ENCODE results near the gene RXYLT1. TPM values are rescaled to one million over a fixed set of nuclear protein-coding genes. Genes with fewer than 3 reads are reported as not detected.
"Not testable (repeated sequence)": the region's sequence is repeated elsewhere in the genome, so short reads cannot be mapped to it uniquely, and the experiment has no call there.

The RXYLT1 gene, protein sequence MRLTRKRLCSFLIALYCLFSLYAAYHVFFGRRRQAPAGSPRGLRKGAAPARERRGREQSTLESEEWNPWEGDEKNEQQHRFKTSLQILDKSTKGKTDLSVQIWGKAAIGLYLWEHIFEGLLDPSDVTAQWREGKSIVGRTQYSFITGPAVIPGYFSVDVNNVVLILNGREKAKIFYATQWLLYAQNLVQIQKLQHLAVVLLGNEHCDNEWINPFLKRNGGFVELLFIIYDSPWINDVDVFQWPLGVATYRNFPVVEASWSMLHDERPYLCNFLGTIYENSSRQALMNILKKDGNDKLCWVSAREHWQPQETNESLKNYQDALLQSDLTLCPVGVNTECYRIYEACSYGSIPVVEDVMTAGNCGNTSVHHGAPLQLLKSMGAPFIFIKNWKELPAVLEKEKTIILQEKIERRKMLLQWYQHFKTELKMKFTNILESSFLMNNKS
- 10 to 100 TPM; 29.6 to 30.6 (median 29.6) TPM for polyA plus RNA-seq (ENCODE audit: insufficient read length in 3 of 3)
- long read RNA-seq, donor 1, full-length matches to known transcripts, result 19 of 19 reads
- long read RNA-seq, donor 1, partial matches to known transcripts, result 0 of 19 reads
- long read RNA-seq, donor 1, other reads (novel, unspliced or antisense), result 0 of 19 reads
- long read RNA-seq, donor 2, full-length matches to known transcripts, result 23 of 32 reads
- long read RNA-seq, donor 2, partial matches to known transcripts, result 9 of 32 reads
- long read RNA-seq, donor 2, other reads (novel, unspliced or antisense), result 0 of 32 reads
- long read RNA-seq, donor 3, transcript RXYLT1-201 (6 exons, 1,918 nt), result major isoform, 9 of 23 reads
- long read RNA-seq, donor 3, transcript RXYLT1-205 (6 exons, 1,966 nt), result minor isoform, 6 of 23 reads
- long read RNA-seq, donor 3, partial matches to known transcripts, result 0 of 23 reads
- long read RNA-seq, donor 3, other reads (novel, unspliced or antisense), result 0 of 23 reads
- long read RNA-seq, donor 4, full-length matches to known transcripts, result 16 of 21 reads
- long read RNA-seq, donor 4, partial matches to known transcripts, result 5 of 21 reads
- long read RNA-seq, donor 4, other reads (novel, unspliced or antisense), result 0 of 21 reads
- long read RNA-seq, donor 5, full-length matches to known transcripts, result 17 of 17 reads
- long read RNA-seq, donor 5, partial matches to known transcripts, result 0 of 17 reads
- long read RNA-seq, donor 5, other reads (novel, unspliced or antisense), result 0 of 17 reads
- long read RNA-seq, donor 6, full-length matches to known transcripts, result 20 of 31 reads
- long read RNA-seq, donor 6, partial matches to known transcripts, result 11 of 31 reads
- long read RNA-seq, donor 6, other reads (novel, unspliced or antisense), result 0 of 31 reads
- long read RNA-seq, donor 7, full-length matches to known transcripts, result 26 of 26 reads
- long read RNA-seq, donor 7, partial matches to known transcripts, result 0 of 26 reads
- long read RNA-seq, donor 7, other reads (novel, unspliced or antisense), result 0 of 26 reads
- long read RNA-seq, donor 8, full-length matches to known transcripts, result 20 of 20 reads
- long read RNA-seq, donor 8, partial matches to known transcripts, result 0 of 20 reads
- long read RNA-seq, donor 8, other reads (novel, unspliced or antisense), result 0 of 20 reads
- long read RNA-seq, donor 9, full-length matches to known transcripts, result 16 of 26 reads
- long read RNA-seq, donor 9, partial matches to known transcripts, result 10 of 26 reads
- long read RNA-seq, donor 9, other reads (novel, unspliced or antisense), result 0 of 26 reads
- long read RNA-seq, donor 10, full-length matches to known transcripts, result 21 of 27 reads
- long read RNA-seq, donor 10, partial matches to known transcripts, result 6 of 27 reads
- long read RNA-seq, donor 10, other reads (novel, unspliced or antisense), result 0 of 27 reads
- long read RNA-seq, donor 11, full-length matches to known transcripts, result 9 of 9 reads
- long read RNA-seq, donor 11, partial matches to known transcripts, result 0 of 9 reads
- long read RNA-seq, donor 11, other reads (novel, unspliced or antisense), result 0 of 9 reads
- long read RNA-seq, donor 12, full-length matches to known transcripts, result 31 of 44 reads
- long read RNA-seq, donor 12, partial matches to known transcripts, result 13 of 44 reads
- long read RNA-seq, donor 12, other reads (novel, unspliced or antisense), result 0 of 44 reads
- long read RNA-seq, donor 13, full-length matches to known transcripts, result 16 of 16 reads
- long read RNA-seq, donor 13, partial matches to known transcripts, result 0 of 16 reads
- long read RNA-seq, donor 13, other reads (novel, unspliced or antisense), result 0 of 16 reads
- long read RNA-seq, donor 14, result 0 reads
- long read RNA-seq, donor 15, full-length matches to known transcripts, result 31 of 31 reads
- long read RNA-seq, donor 15, partial matches to known transcripts, result 0 of 31 reads
- long read RNA-seq, donor 15, other reads (novel, unspliced or antisense), result 0 of 31 reads
- long read RNA-seq, donor 16, full-length matches to known transcripts, result 24 of 38 reads
- long read RNA-seq, donor 16, partial matches to known transcripts, result 14 of 38 reads
- long read RNA-seq, donor 16, other reads (novel, unspliced or antisense), result 0 of 38 reads

DNA sequence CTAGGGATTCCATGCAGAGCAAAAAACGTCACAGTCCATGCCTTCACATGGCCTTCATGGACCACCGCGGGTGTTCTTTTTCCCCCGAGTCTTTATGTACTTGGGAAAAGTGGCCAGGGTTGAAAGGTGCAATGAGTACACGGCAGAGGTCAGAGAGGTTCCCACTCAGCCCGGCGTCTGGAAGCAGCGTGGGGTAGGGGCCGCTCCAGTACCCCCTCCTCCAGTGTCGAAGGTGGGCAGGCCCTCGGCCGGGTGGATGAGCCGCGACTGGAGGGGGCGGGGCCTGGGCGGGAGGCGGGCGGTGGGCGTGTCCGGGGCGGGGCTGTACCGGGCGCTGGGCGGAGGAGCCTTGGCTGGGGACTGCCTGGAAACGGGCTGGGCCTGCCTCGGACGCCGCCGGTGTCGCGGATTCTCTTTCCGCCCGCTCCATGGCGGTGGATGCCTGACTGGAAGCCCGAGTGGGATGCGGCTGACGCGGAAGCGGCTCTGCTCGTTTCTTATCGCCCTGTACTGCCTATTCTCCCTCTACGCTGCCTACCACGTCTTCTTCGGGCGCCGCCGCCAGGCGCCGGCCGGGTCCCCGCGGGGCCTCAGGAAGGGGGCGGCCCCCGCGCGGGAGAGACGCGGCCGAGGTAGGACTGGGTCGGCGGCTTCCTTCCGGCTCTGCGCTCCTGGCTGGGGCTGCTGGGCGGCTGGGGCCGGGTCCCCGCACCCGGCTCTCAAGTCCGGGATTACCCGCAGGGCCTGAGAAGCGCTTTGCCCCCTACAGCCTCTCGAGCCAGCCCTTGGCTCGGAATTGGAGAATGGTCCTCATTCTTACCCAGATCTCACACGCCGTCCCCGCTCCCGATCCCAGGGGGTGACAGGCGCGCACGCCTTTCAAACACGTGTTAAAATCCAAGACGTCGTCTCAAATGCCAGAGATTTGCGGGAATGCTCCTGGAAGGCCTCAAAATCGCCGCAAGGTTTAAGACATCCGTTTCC is at the start of gene RXYLT1:
RXYLT1 (plus strand) TSS at position 412 of the 984 bp plus-strand sequence; CDS start at position 464, 52 bp downstream.
- DNase-seq, result peak; percentile 77

DNA sequence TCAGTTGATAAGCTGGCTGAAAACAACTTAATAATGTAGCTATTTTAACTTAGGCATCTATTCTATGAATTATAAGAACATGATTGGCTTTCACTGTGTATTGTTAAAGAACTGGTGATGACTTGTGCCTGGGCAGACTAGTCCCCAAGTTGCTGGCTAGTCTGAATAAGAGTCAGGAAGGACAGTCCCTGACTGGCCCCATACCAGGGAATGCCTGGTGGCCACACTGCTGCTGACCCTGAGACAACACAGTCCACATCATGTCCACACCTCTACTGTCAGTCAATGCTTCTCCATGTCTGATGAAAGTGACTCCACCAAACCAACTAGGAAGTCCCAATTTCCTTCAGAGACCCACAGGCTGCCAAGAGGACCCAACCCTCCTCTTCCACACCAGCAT is 46.9 kb upstream of the RXYLT1 start:
- not testable (repeated sequence) for DNase-seq

DNA sequence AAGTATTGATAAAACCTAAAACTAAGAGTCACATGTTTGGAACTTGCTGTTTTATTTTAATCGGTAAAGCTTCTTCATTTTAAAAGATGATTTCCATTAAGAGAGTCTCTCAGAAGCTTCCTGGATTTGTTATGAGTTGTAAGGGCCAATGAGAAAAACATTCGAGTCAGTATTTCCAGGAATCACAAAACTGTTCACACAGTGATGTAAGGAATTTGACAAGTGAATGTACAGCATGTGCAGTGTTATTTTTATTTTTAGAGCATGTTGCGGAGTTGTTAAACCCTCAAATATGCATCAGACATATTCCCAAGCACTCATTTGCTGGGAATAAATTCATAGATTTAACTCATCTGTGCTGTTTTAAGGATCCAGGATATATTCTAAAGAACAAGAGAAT is 46.1 kb upstream of the RXYLT1 start:
- DNase-seq, result not testable (repeated sequence)

DNA sequence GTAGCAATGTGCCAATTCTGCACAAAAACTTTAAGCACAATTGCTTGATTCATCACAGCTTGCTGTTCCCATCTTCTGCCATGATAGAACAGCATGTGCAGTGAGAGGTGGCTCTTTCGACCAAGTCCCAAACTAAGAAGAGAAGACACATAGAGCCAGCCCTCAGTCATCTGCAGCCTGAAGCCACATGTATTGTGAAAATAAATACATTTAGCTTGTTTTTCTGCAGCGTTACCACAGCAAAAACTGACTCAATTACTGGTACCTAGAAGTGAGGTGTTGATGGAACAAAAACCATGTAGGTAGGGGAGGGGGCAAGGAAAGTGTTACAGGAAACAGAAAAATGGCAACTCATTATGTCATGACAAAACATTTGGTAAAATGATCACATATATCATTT is 39.2 kb upstream of the RXYLT1 start:
- DNase-seq, result not testable (repeated sequence)

DNA sequence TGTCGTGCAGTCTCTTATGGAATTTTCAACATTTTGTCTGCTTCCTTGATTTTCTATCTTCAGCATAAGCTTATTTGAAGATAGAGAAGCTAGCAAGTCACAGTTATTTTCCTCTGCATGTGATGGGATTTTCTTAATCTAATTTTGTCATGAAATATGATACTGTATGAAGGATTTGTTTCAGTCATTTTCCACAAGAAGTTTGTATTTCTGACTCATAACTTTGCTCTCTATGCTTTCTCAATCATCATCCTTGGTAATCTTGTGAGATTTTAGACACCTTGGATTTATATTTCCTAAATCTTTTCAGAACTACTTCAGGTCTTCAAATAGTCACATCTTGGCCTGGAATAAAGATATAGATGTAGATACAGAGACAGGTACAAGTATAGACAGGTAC is 38.3 kb upstream of the RXYLT1 start:
- DNase-seq, result not testable (repeated sequence)

DNA sequence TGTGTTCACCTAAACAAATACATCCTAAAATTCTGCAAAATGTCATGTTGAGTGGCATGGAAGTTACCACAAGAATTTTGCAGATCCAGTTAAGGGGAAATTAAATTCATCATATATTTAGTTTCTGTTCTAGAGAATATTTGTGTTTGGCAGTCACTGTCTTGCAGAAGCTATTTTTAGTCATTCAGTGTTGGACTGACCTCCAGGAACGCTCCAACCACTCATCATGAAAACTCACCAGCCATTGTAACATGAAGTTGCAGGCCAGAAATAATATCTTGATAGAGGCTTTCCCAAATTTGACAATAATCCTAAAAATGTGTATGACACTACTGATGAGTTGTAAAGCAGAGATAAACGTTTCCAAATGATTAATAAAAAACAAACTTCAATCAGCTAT is 35.6 kb upstream of the RXYLT1 start:
- DNase-seq, result not testable (repeated sequence)

DNA sequence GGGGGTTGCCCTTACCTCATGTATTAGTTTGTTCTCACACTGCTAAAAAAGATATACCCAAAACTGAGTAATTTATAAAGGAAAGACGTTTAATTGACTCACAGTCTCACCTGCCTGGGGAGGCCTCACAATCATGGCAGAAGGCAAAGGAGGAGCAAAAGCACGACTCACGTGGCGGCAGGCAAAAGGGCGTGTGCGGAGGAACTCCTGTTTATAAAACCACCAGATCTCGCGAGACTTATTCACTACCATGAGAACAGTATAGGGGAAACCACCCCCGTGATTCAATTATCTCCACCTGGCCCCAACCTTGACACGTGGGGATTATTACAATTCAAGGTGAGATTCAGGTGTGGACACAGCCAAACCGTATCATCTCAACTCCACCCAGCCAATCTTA is 33.2 kb upstream of the RXYLT1 start:
- DNase-seq, result not testable (repeated sequence)

DNA sequence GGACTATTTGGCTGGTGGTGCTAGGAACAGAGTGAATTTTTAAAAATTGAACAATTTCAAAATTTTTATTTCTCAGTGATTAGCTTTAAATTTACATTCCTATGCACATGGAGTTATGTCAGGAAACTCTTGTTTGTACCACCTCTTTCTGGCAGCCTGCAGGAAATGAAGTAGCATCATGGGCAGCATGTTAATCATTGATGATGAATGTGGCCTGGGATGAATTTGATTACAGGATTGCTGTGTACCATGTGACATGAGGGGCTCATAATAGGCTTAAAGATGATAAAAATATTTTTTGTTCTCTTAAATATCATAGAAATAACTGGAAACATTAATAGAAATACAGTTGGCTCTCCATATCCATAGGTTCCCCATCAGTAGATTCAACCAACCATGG is 32.6 kb upstream of the RXYLT1 start:
- not testable (repeated sequence) for DNase-seq

DNA sequence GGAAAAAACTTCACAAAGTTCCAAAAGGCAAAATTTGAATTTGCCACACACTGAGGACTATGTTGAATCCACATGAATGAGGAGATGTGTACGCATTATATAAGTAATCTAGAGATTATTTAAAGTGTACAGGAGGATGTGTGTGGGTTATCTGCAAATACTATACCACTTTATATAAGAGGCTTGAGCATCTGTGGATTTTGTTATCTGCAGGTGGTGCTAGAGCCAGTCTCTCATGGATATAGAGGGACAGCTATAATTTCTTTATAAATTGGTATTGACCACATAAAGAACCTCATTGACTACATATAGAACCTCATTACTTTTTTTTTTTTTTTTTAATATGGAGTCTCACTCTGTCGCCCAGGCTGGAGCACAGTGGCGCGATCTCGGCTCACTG is 32.2 kb upstream of the RXYLT1 start:
- DNase-seq, result no peak

DNA sequence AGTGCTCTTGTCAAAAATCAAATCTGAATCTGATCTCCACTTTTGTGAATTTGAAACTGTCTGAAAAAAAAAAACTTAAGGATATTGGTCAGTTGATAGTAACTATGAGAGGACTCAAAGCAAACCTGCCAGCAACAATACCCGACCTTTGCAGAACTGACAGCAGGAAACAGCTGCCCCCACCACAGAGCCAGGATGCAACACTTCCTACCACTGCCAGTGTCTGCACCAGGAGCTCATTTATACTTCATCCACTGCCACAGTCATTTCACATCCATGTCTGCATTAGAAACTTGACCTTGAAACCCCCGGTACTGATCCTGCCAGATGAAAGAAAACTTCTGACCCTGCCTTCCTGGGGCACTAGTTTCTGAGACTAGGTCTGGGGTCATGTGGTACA is 27.4 kb upstream of the RXYLT1 start:
- DNase-seq, result no peak

DNA sequence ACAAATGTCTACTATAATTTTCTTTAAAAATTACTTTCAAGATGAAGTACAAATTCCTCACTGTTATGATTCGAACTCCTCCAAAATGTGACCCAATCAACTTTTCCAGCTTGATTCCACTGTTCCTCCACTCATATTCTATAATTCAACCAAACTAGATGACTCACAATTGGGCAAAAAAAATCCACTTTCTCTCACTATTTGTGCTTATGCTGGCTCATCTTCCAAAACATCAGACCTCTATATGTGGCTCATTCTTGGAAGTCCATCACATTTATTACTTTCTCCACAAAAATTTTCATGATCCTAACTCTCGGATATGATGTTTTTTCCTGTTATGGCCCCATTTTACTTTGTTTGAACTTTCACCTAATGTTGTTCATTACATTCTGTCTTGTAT is 26.9 kb upstream of the RXYLT1 start:
- no peak for DNase-seq

DNA sequence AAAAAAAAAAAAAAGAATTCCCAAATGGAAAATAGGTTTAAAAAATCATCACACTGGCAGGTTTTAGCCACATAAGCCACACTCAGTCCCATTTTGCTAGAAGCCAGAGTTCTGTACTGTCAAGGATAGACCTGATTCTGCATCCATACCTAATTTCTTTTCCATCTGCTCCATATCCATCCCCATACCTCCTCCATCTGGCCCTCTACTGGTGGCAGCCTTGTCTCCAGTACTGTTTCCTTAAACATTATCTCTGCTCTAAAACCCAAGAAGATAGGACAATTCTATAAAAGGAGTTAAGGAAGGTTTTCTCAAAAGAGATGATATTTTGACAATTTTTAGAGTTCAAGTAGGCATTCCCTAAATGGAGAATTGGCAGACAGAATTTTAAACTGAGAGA is 26.0 kb upstream of the RXYLT1 start:
- DNase-seq, result no peak

DNA sequence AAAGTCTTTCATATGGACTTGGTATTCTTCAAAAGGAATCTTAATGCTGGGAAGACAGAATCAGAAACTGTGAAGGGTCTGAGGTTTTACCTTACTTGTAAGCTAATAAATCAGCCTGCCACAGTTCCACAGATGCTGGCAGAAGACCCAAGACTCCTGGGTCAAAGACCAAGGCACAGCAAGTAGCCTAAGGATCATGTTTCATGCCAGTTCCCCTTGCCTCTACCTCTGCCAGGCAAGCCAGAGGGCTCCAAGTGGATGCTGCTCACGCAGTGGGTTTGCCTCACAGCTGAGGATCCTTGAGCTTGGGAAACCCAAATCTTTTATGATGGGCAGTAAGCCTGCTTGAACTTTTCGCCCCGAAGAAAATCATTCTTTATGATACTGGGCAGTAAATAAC is 15.2 kb upstream of the RXYLT1 start:
- DNase-seq, result peak; percentile 28

DNA sequence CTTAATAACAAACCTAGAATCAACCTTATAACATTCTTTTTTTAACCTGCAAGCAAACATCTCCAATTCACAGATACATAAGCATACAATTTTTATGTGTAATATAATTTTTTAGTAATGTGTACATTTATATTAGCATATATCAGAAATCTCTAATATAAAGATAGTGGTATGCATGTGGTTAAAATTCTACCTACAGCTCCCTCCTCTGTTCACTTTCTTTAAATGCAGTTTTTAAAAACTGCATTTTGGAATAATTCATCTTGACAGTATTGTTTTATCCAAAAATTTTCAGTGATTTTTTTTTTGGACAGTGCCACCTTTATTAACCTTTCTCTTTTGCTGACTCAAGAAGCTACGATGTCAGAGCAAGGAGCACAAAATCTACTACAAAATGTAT is 13.2 kb upstream of the RXYLT1 start:
- DNase-seq, result no peak

DNA sequence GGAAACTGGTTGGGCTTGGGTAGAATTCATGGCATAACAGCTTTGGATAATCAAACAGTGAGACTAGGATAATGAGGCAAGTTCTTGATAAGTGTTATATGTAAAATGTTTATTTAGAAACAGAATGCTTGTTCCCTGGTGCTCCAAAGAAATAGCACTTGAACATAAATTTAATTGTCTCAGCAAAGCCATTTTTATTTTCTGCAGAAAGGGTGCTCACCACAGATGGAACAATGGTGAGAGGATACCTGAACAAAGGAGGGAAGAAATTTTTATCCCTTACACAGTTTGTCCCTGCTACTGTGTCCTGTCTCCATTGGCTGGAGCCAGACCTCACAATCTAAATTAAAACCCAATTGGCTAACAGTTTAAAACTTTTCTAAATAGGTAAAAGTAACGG is 9.3 kb upstream of the RXYLT1 start:
- no peak for DNase-seq

DNA sequence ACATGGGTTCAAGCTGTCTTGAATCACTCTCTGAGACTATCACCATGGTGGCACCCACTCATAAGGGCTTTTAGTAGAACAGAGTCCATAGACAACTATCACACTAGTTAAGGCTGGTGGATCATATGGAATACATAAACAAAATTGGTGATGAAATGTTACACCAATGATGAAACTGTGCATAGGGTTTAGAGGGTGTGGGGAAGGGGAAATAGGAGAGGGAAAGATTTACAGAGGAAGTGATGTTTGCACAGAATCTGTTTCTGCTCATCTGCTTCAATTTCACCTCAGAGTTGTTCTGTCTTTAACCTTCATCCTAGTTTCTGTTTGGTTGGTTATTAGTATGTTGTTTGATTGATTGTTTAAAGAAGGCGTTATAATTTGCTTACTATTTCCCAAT is 2.4 kb upstream of the RXYLT1 start:
- DNase-seq, result no peak

DNA sequence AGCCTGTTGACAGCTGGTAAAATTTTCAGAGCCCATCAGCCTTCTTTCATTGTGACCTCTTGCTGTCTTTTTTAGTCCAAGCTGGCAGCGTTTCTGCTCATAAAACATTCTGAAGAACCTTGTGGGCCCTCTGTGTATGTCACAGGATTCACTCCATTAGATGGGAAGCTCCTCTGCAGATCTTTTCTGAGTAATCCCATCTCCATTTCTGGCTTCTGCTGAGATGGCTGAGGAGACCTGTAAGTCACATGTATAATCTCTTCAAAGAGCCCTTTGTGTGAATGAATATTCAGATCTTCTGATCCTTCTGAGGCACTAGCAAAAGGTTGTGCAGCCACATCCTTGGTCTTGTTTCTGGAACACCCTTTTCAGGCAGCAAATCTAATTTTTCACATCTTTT is 2.8 kb downstream of the RXYLT1 start:
- no peak for DNase-seq

DNA sequence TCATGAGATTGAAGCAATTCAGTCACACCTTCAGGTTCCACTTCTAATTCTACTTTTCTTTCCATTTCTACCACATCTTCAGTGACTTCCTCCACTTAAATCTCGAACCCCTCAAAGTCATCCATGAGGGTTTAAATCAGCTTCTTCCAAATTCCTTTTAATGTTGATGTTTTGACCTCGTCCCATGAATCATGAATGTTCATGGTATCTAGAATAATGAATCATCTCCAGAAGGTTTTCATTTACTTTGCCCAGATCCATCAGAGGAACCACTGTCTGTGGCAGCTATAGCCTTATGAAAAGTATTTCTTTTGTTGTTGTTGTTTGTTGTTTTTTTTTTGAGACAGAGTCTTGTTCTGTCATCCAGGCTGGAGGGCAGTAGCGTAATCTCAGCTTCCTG is 7.6 kb downstream of the RXYLT1 start:
- no peak for DNase-seq
